ENCODE measurements around the gene POU2F1.

DNA sequence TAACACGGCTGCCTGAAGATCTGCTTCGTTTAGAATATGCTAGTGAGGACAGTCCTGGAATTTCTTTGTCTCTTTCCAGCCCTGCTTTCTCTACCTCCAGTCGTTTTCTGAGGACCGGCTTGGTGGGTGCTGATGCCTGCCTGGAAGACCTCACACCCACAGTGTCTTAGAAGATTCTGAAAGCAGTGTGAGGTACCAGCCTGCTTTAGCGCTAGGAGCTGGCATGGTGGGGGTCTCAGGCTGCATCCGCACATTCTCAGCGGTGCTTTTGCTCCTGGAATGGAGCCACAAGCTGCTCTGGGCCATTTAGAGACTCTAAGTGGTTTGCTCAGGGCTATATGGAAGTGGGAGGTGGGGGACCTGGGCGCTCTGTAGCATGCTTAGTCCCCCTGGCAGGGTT, 236.2 kb downstream of the POU2F1 start:
- TF ChIP-seq, protein P1, sequence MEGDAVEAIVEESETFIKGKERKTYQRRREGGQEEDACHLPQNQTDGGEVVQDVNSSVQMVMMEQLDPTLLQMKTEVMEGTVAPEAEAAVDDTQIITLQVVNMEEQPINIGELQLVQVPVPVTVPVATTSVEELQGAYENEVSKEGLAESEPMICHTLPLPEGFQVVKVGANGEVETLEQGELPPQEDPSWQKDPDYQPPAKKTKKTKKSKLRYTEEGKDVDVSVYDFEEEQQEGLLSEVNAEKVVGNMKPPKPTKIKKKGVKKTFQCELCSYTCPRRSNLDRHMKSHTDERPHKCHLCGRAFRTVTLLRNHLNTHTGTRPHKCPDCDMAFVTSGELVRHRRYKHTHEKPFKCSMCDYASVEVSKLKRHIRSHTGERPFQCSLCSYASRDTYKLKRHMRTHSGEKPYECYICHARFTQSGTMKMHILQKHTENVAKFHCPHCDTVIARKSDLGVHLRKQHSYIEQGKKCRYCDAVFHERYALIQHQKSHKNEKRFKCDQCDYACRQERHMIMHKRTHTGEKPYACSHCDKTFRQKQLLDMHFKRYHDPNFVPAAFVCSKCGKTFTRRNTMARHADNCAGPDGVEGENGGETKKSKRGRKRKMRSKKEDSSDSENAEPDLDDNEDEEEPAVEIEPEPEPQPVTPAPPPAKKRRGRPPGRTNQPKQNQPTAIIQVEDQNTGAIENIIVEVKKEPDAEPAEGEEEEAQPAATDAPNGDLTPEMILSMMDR (IDR thresholded peaks at IDR 0.05 in 4 of 5, conservative IDR thresholded peaks at IDR 0.05 in 1 of 5): no peak
- no peak for TF ChIP-seq POLR2A (IDR thresholded peaks at IDR 0.05)
